ENCODE measurements around the gene FBXO48.

FBXO48 gene

DNA sequence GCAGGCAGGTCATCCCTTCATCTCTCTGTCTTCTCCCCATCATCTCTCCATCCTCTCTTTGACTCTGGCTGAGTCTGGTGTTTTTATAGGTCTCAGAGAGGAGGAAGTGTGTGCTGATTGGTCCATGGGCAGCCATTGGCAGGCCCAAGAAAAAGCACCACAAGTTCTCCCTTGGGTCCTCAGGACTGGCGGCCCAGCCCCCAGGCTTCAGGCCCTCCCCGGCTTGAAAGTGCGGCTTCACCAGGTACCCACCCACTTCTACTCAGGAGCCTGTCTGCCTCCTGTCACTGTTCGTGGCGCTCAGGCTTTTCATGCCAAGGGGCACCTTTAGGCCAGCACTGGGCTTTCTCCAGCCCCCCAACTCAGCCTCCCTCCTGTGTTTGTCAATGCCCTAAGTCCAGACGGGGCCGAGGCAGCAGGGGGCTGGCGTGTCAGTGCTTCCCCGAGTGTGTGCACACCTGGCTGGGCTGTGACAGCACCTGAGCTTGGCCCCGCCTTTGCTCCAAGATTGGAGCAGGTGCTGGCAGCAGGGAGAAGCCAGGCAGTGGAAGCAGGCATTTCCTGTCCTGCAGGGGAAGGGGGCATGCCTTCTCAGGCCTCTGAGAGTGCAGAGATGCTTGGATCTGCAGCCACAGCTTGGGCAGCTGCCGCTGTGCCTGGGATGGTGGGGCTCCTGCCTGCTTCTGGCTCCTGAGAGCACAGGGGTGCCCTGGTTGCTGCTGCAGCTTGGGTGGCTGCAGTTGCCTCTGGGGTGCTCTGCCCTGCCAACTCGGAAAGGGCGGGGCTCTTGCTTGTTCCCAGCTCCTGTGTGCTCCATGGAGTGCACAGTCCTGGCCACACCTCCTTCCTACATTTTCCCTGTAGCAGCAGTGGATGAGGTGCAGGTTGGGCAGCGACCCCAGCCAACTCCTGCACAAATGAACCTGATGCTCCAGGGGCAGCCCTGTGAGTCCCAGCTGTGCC lies 34.1 kb downstream of the FBXO48 start:
- no peak for DNase-seq

DNA sequence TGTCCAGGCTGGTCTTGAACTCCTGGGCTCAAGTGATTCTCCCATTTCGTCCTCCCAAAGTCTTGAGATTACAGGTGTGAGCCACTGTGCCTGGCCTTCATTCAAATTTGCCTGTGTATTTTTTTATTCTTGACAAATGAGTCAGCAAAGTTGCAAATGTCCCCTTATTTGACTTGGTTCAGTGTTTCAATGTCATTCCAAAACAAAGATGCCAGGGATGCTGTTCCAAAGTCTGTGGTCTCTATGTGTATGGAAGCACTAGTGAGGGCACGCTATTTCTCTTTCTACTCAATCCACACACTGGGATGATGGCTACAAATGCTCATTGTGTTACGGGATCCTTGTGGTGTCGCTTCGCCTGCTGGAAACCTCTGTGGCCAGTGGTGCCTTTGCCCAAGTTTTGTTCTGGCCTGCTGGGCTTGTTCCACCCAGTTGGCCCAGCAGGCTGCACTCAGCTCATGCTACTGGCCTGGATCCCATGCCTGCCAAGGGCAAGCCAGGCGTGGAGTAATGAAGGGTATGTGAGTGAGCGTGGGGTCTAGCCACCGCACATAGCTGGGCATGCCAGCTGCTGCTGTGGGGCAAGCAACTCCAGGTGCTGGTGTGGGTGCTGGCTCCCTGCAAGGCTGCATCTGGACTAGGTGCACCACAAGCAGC lies 35.6 kb downstream of the FBXO48 start:
- no peak for DNase-seq

DNA sequence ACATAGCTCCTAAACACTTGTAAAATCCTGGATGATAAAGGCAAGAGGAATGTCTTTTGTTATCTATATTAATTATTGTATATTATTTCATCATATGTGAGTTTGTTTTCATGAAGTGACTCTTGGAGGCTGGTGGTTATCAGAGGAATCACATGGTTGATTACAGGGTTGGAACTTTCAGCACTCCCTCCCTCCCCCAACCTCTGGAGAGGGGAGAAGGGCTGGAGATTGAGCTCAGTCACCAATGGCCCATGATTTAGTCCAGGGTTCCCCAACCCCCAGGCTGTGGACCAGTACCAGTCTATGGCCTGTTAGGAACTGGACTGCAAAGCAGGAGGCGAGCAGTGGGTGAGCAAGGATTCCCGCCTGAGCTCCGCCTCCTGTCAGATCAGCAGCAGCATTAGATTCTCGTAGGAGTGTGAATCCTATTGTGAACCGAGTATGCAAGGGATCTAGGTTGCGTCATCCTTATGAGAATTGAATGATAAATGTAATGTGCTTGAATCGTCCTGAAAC lies 37.7 kb downstream of the FBXO48 start:
- DNase-seq, result no peak

DNA sequence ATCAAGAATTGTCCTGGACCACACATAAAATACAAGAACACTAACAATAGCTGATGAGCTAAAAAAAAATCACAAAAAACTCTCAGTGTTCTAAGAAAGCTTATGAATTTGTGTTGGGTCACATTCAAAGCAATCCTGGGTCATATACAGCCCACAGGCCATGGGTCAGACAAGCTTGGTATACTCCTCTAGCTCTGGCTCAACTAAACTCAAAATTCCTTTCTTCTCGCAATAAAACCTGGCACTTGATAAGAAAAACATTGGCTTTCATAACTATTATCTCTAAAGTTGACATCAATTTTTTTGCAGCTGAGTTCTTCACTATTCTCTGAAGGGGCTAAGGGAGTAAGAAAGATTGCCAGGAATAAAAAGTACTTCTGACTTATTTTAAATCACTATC lies 38.3 kb downstream of the FBXO48 start:
- no peak for DNase-seq

DNA sequence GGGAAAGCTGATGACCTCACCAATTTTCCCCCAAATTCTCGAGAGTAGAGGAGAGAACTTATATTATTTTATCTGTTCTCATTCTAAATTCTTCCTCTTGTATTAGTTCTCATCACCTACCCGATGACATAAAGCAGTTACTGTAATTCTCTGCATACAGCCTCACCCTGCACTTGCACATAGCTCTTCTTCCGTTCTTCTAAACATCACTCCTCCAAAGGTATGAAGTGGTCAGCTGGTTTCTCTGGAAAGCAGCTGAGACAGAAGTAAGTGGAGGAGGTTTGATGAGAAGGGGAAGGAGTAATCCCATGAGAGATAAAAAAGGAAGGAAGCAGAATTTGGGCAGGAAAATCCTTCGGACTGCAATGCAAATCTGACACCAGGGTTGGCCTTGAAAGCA lies 39.0 kb downstream of the FBXO48 start:
- DNase-seq, result no peak

- no peak for DNase-seq
Measured at GRCh38 chr2:68426848-68427579, 40.1 kb downstream of the FBXO48 start.

- no peak for DNase-seq
Measured at GRCh38 chr2:68426446-68426845, 40.6 kb downstream of the FBXO48 start.

- DNase-seq, result no peak
Measured at GRCh38 chr2:68425503-68425902, 41.6 kb downstream of the FBXO48 start.

DNA sequence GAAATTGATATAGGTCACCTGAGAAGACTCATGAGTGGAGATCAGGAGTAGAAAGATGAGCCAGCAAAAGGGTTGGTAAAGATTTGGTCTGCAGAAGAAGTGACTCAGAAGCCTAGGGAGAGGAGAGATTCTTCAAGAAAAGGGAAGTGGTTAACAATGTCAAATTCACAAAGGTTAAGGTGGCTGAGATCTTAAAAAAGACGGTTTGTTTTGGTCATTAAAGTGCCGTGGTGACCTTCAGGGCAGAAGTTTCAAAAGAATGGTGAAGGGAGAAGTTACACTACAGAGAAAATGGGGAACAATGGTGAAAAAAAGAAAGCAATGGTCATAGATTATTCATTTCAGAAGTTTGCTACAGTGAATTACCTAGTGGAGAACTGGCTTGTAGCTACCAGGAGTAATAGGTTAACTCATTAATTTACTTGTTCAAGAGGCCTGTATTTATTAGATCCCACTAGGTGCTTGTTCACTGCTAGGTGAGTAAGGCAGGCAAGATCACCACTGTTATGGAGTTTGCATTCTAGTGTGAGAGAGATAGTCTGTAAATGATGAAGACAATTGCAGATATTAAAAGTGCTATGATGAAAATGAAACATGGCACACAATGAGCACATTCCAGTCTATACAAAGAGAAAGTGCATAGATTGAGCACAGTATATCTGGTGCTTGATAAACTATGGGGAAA lies 43.0 kb downstream of the FBXO48 start:
- DNase-seq, result no peak

GRCh38 chr2:68420254-68420910 lies 46.7 kb downstream of the FBXO48 start:
- DNase-seq, result no peak

- DNase-seq, result no peak
Measured at GRCh38 chr2:68418855-68419254, 48.2 kb downstream of the FBXO48 start.

DNA sequence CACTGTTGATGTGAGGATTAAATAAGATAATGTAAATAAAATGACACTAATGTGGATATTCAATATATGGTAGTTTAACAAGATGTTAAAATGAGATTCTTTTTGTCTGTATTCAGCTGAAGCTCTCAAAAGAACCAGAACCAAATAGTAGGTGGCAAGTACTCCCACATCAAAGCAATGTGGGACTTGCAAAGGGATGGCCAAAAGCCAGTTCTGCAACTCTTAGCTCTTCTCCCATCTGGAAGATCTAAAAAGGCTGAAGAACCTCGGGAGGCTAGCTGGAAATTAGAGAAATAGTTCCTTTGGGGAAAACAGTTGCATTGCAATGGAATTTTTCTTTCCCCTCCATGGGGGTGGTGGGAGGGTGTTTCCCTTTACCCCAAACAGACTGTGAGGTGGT lies 48.7 kb downstream of the FBXO48 start:
- DNase-seq, result no peak

GRCh38 chr2:68417926-68418325 lies 49.2 kb downstream of the FBXO48 start:
- no peak for DNase-seq

DNA sequence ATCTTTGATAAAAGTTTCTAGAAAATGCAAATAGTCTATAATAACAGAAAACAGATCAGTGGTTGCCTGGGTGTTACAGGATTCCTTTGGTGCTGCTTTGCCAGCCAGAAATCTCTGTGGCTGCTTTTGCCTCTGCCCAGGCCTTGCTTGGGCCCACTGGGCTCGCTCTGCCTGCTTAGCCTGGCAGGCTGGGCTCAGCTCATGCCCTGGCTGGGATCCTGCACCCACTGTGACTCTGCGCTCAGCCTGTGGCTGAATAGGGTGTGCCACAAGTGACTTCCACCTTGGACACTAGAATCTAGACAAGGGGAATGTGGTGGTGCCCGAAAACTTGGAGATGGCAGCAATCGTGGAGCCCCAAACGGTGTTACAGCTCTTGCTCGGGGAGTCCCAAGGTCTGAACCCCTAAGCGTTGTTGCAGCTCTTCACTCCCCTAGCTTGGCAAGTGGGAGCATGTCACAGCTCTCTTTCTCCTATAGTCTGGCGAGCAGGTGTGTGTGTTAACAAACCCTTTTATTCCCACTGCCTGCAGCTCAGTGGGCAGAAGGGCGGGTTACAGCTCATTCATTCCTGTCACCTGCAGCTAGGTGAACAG lies 50.9 kb downstream of the FBXO48 start:
- DNase-seq, result no peak

DNA sequence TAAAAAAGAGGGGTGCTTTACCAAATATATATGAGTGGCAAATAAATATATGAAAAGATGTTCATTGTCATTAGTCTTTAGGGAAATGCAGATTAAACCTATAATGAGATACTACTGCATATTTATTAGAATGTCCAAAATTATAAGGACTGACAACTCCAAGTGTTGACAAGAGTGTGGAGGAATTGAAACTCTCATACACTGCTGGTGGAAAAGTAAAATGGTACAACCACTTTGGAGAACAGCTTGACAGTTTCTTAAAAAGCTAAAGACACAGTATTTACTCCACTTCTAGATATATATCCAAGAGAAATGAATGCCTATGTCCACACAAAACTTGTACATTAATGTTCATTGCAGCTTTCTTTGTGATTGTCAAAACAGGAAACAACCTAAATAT lies 51.6 kb downstream of the FBXO48 start:
- DNase-seq, result no peak

DNA sequence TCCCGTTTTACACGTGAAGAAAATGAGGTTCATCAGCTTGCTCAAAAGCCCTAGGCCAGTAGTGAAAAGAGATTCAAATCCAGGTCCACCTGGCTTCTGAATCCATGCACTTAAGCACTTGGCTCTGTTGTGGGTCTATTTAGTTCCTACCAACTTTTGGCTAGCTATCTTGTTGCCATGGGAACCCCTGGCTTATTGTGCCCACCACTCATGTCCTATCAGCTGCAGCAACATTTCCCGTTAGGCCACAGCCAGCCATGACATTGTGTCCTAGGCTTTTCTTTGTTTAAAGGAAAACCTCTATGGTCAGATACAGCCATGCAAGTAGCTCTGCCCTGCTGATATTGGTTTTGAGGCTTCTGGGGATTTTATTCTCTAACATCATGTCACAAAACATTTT lies 52.2 kb downstream of the FBXO48 start:
- no peak for DNase-seq

GRCh38 chr2:68414452-68414851 lies 52.6 kb downstream of the FBXO48 start:
- no peak for DNase-seq

- no peak for DNase-seq
Measured at GRCh38 chr2:68413466-68413865, 53.6 kb downstream of the FBXO48 start.

DNA sequence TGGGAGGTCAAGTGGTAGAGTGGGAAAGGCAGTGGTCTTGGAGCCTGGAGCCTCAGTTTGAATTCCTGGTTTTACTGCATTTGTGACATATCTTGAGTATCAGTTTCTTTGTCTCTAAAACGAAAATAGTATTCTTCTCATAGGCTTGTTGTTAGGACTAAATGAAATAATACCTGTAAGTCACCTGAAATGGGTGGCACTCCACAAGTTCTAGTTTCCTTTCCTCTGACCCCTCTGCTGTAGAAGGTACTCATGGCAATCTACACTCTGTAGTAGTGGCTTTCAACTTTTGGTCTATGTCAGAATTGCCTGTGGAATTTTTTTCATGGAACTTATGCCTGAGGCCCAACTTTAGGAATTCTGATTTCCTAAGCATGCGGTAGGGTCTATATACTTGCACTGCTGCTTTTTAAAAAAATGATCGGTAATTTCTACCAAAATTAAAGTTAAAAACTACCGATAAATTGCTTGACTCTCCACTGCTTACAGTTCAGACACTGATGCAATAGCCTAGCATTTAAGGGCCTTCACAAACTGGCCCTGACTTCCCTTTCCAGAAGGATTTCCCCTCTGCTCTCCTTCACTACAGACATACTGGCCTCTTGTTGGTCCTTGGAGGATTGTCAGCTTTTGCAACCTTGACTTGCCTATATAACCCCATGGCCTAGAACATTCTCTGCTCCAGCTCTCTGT lies 54.8 kb downstream of the FBXO48 start:
- no peak for DNase-seq

DNA sequence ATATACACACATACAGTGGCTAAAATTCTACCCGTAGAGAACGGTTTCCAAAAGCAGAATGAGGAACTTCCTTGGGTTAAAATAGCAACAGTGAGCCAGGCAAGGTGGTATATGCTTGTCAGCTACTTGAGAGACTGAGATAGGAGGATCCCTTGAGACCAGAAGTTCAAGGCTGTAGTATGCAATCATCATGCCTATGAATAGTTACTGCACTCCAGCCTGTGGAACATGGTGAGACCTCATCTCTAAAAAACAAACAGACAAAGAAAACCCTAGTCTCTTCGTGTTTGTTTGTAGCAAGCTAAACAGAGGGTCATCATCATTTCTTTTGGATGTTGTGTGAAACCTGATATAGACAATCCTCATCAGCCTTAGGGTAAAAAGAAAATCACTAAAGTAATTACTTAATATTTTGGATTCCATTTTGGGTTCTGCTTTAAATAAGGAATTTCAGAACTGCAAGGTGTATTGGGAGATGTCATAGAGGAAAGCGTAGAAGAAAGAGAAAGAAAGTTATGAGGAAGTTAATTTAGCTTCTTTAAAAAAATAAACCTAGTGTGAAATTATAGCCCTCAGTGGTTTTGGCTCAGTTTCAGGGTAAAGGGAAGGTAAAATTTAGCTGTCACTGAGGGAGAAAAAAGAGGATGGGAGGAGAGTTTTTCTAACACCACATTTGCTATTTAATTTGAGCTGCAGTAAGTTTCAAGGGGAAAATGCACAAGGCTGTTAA lies 55.5 kb downstream of the FBXO48 start:
- no peak for DNase-seq

Data from SHP77 (cell line).